ENCODE data around the gene SMC6. TPM values are rescaled to one million over a fixed set of nuclear protein-coding genes. Genes with fewer than 3 reads are reported as not detected.

Gene SMC6
- polyA plus RNA-seq, 3 donors = 3.8 to 6.1 (median 5.1) TPM

DNA sequence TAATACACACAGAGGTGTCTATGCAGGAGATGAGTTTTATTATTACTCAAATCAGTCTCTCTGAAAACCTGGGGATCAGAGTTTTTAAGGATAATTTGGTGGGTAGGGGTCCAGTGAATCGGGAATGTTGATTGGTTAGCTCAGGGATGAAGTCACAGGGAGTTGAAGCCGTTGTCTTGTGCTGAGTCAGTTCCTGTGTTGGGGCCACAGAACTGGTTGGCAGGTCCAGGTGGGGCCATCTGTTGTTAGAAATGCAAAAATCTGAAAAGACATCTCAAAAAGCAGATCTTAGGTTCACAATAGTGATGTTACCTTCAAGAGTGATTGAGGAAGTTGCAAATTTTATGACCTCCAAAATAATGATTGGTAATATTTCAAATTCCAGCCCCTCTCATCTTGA lies 126.2 kb downstream of the SMC6 start:
- Histone ChIP-seq H3K79me2 (ENCODE audit: insufficient read depth, low read length) (no peaks in the 10 kb centered on the region), H2AFZ (ENCODE audit: insufficient read depth, low read depth, low read length, poor library complexity, severe bottlenecking) (no peak overlapping the region), H3K9ac (ENCODE audit: insufficient read depth, low read length, poor library complexity, severe bottlenecking) (no peak overlapping the region), H3K36me3 (replicated peaks in 1 of 2; ENCODE audit: control insufficient read depth in 1 of 2, insufficient read depth in 2 of 2, low read length in 2 of 2) (no peaks in the 10 kb centered on the region), H3K4me2 (replicated peaks; ENCODE audit: extremely low read depth, low read length, poor library complexity, severe bottlenecking) (no peak overlapping the region), H3K4me1 (ENCODE audit: control insufficient read depth in 1 of 2, insufficient read depth in 2 of 2, low read length in 2 of 2) (no peaks in the 10 kb centered on the region), H3K4me3 (replicated peaks in 1 of 3; ENCODE audit: low read depth in 2 of 3, low read length in 3 of 3) (no peak overlapping the region), H3K9me3 (replicated peaks in 1 of 2; ENCODE audit: control insufficient read depth in 1 of 2, insufficient read depth in 1 of 2, low read length in 2 of 2) (peaks cover 0 to 5% of the 10 kb centered on the region in 2 donors), H3K27ac (ENCODE audit: low read depth in 1 of 2, low read length in 2 of 2) (no peak overlapping the region), H4K20me1 (ENCODE audit: insufficient read depth, low read length) (no peaks in the 10 kb centered on the region), H3K27me3 (ENCODE audit: control insufficient read depth in 2 of 2, insufficient read depth in 2 of 2, low read length in 2 of 2) (no peaks in the 10 kb centered on the region)
- TF ChIP-seq, protein P1, sequence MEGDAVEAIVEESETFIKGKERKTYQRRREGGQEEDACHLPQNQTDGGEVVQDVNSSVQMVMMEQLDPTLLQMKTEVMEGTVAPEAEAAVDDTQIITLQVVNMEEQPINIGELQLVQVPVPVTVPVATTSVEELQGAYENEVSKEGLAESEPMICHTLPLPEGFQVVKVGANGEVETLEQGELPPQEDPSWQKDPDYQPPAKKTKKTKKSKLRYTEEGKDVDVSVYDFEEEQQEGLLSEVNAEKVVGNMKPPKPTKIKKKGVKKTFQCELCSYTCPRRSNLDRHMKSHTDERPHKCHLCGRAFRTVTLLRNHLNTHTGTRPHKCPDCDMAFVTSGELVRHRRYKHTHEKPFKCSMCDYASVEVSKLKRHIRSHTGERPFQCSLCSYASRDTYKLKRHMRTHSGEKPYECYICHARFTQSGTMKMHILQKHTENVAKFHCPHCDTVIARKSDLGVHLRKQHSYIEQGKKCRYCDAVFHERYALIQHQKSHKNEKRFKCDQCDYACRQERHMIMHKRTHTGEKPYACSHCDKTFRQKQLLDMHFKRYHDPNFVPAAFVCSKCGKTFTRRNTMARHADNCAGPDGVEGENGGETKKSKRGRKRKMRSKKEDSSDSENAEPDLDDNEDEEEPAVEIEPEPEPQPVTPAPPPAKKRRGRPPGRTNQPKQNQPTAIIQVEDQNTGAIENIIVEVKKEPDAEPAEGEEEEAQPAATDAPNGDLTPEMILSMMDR (IDR thresholded peaks at IDR 0.05) = no peak
- WGBS (ENCODE audit: insufficient coverage) = 88% methylated on average over 1 of the region's 2 CpGs
- Mint-ChIP-seq H3K27ac (no peak overlapping the region), H3K4me1 (no peaks in the 10 kb centered on the region), H3K36me3 (no peaks in the 10 kb centered on the region), H3K9me3 (peaks cover 3 to 15% (median 7%) of the 10 kb centered on the region in 7 donors), H3K4me3 (no peak overlapping the region), H3K27me3 (ENCODE audit: low read depth in 3 of 3) (peaks cover 3% of the 10 kb centered on the region in 3 donors)
- intact Hi-C loops (cut with micrococcal nuclease) = no loop called here
- DNase-seq = no peak

DNA sequence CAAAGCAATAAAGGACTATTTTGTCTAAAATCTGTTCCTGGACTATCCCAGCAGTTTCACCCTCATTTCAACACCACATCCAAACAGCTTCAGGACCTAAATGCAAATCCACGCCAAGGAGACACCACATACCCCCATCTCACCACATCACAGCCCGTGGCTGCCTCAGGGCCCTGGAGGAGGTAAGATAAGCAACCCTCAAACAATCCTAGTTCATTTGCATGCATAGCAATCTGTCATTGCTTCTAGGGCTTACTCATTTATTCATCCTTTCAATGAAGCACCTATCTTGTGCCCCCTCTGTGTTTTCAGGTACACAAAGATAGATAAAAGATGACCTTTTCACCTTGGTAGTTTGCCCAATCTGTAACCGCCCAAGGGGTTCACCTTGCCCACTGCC lies 126.6 kb downstream of the SMC6 start:
- DNase-seq = no peak

More for the DNA sequence above, 126.6 kb downstream of the SMC6 start:
- no peak overlapping the region for H3K27ac Mint-ChIP-seq
- peaks cover 3% of the 10 kb centered on the region in 3 donors for H3K27me3 Mint-ChIP-seq (ENCODE audit: low read depth in 3 of 3)
- Histone ChIP-seq H3K27ac (ENCODE audit: low read depth in 1 of 2, low read length in 2 of 2) (no peak overlapping the region), H3K4me1 (ENCODE audit: control insufficient read depth in 1 of 2, insufficient read depth in 2 of 2, low read length in 2 of 2) (no peaks in the 10 kb centered on the region), H3K79me2 (ENCODE audit: insufficient read depth, low read length) (no peaks in the 10 kb centered on the region), H3K27me3 (ENCODE audit: control insufficient read depth in 2 of 2, insufficient read depth in 2 of 2, low read length in 2 of 2) (no peaks in the 10 kb centered on the region), H3K36me3 (replicated peaks in 1 of 2; ENCODE audit: control insufficient read depth in 1 of 2, insufficient read depth in 2 of 2, low read length in 2 of 2) (no peaks in the 10 kb centered on the region), H3K4me3 (replicated peaks in 1 of 3; ENCODE audit: low read depth in 2 of 3, low read length in 3 of 3) (no peak overlapping the region), H2AFZ (ENCODE audit: insufficient read depth, low read depth, low read length, poor library complexity, severe bottlenecking) (no peak overlapping the region), H3K4me2 (replicated peaks; ENCODE audit: extremely low read depth, low read length, poor library complexity, severe bottlenecking) (no peak overlapping the region), H3K9me3 (replicated peaks in 1 of 2; ENCODE audit: control insufficient read depth in 1 of 2, insufficient read depth in 1 of 2, low read length in 2 of 2) (peaks cover 0 to 5% of the 10 kb centered on the region in 2 donors), H3K9ac (ENCODE audit: insufficient read depth, low read length, poor library complexity, severe bottlenecking) (no peak overlapping the region), H4K20me1 (ENCODE audit: insufficient read depth, low read length) (no peaks in the 10 kb centered on the region)
- TF ChIP-seq, protein P1 (IDR thresholded peaks at IDR 0.05) = no peak
- 87% methylated on average over 3 of the region's 3 CpGs for WGBS (ENCODE audit: insufficient coverage)
- peaks cover 3 to 15% (median 7%) of the 10 kb centered on the region in 7 donors for H3K9me3 Mint-ChIP-seq
- intact Hi-C loops (cut with micrococcal nuclease) = no loop called here
- no peaks in the 10 kb centered on the region for H3K4me1 Mint-ChIP-seq
- H3K36me3 Mint-ChIP-seq = no peaks in the 10 kb centered on the region
- no peak overlapping the region for H3K4me3 Mint-ChIP-seq

Measured in CD14-positive monocyte (primary cell).